HPDE6-E6E7 (cell line): Measurements from ENCODE around the gene CCND1.

ENCODE experiments used
- DNase-seq: peaks from one replicate; pipeline ENCODE4 v3.0.0; 2011; ENCODE audit warnings: missing footprints; ENCODE audit errors: extremely low spot score

Gene CCND1

DNA sequence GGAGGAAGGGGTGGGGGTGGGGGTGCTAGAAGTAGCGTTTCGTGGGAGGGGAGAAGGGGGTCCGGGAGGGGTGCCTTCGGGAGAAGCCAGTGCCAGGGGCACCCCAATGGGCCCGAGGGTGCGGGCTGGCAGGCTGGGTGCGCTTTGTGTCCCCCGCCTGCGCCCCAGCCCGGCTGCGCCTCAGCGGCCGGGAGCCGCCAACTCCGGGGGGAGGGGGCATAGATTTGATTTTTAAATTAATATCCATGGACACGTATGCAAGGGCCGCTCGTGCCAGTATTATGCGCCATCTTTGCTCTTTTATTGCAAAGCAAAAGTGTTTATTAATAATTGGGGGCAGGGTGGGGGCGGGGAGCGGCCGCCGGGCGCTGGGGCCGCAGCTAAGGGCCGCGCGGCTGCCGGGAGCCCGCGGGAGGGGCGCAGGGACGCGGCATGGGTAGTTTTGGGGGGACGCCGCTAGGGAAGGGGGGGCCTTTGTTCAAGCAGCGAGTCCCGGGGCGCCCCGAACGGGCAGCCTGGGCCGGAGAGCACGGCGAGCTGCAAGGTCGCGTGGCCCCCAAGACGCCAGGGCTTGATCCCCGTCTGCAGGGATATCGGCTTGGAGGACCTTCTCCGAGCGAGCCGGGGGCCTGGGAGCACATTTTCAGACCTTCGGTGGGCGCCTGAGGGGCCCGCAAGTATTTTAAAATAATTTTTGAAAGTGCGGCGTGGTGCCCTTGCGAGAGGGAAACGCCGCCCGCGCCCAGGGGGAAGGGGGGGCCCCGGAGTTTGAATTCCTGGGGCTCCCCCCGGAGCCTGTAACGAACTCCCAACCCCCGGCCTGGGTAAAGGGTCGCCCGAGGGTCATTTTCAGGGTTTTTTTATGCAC is 959 bp downstream of the CCND1 start:
- no peak for DNase-seq

DNA sequence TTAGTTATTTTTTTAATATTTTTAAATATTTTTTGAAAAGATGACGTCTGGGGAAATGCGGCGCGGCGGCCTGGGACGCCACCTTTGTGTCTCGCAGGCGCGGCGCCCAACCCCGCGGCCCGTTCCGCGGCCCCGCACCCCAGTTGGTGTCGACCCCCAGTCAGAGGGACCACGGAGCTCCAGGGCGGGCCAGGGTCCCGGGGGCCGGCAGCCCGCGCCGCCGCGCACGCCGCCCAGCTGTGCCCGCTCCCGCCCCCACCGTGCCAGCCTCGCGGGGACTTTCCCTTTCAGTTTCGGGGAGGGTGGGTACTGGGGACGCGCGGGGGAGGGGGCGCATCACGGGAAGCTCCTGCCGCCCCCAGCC is 1.6 kb downstream of the CCND1 start:
- DNase-seq: no peak

DNA sequence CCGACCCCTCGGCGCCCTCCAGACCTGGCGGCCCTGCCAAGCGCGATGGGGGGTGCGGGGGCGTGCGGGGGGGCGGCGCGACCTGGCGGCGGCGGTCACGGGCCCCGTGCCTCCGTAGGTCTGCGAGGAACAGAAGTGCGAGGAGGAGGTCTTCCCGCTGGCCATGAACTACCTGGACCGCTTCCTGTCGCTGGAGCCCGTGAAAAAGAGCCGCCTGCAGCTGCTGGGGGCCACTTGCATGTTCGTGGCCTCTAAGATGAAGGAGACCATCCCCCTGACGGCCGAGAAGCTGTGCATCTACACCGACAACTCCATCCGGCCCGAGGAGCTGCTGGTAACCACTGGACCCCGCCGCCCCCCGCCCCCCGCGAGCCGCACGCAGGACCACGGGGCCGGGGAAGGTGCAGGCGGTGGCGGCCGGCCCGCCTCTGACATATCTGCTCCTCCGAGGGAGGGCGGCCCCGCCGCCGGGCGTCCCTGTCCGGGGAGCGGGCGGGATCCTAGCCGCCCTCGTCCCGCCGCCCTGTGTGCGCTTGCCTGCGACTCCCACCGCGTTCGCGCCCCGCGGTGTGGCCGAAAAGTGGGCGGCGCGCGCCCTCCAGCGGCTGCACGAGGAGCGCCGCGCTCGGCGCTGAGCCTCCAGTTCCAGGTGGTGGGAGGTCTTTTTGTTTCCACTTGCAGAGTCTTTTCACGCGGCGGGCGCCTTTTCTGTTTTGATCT is 2.1 kb downstream of the CCND1 start:
- DNase-seq: no peak

DNA sequence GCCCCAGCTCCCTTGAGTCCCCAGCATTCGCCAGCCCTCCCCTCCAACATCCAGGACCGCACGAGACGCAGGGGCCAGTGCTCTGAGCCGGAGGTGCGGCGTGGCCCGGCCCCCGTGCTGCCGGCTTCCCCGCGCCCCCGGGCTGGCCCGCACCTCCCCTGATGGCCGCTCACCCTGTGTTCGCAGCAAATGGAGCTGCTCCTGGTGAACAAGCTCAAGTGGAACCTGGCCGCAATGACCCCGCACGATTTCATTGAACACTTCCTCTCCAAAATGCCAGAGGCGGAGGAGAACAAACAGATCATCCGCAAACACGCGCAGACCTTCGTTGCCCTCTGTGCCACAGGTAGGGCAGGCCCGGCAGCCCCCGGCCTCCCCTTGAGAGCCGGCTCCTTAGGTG is 2.7 kb downstream of the CCND1 start:
- DNase-seq: no peak

DNA sequence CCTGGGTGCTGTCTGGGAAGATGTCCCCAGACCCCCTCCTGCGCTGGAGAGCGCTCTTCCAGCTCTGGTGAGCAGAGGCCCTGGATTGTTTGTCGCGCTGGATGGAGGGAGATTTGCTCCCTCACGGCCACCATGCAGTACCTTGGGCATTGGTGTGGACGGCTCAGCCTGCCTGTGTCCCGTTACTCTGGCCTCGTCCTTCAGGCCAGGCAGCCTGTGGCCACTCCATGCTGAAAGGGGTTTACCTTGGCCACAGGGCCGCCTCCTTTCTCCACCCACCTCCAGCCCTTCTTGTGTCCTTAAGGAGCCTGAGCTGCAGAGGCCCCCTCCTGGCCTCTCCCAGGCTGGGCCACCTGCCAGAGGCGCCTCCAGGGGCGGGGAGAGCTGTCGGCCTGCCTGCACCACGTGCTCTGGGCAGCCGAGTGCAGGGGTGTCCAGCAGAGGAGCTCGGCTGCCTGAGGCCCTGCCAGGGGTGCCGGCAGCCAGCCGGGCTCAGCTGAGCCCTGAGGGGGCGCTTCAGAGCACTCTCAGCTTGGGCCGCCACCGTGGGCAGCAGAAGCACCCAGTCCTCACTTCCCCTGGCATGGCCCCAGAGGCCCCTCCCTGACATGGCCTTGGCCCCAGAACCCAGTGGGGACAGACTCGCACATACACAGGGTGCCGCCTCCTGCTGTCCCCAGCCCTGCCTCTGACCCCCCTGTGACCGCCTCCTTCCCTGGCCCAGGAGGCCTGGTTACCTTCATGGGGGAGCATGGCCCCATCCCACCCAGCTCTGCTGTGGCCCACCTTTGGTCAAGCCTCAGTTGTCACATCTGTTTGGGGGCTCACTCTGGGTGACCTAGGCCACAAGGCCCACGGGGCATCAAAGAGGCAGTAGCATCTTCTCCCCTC is 3.4 kb downstream of the CCND1 start:
- no peak for DNase-seq

DNA sequence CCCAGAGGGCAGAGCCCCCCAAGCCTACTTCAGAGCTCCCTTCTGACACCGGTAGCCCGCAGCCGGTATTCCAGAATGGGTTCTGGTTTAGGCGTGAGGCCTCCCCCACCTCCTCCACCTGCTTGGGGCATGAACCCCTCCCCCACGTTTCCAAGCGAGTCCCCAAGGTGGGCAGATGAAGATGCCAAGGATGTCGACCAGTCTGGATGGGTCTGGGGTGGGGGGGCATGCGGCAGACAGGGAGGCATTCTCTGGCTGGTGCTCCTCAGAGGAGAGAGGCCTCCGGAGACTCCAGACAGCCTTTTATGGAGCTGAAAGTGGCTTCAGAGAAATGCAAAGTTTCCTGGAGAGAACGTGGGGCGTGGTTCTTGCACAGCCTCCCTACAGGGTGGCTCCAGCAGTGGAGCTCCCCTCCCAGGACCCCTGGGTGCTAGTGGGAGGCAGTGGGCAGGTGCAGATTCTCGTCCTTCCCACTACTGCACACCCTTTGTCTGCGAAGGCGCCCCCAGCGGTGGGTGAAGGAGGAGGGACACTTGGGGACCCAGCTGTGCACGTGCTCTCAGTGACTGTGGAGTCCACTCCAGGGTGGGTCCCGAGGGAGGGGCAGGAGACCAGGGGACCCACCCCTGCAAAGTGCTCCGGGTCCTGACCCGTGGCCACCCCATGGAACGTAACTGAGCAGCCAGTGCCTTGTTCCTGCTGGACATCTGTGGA is 4.2 kb downstream of the CCND1 start:
- DNase-seq: no peak

DNA sequence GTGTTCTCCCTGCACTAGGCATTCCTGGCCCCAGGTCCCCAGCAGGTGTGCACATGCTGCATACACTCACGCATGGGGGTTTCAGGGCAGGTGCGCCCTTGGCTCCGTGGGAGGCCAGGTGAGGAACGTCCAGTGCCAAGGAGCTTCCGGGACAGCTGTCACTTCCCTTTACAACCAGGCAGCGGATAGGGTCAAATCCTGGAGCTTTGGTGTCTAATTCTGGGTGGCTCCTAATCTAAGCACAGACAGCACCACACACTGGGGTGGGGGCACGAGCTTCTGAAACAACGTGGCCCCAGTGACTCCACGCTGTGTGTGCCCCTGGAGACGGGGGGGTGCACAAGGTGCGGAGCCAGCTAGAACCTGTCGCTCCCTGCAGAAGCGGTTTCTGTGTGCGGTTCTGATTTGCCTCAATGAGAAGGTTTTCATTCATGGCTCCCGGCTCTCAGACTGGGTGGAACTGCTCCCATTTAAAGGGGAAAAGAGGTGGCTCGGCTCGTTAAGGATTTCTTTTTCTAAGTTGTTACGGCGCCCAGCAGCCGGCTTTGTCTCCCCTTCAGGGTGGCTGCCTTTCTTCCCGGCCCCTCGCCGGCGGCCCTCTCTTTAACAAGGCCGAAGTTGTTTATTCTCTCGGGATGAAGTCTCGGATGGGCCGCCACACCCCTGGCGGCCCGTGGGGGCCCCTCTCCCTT is 5.0 kb downstream of the CCND1 start:
- DNase-seq: no peak

DNA sequence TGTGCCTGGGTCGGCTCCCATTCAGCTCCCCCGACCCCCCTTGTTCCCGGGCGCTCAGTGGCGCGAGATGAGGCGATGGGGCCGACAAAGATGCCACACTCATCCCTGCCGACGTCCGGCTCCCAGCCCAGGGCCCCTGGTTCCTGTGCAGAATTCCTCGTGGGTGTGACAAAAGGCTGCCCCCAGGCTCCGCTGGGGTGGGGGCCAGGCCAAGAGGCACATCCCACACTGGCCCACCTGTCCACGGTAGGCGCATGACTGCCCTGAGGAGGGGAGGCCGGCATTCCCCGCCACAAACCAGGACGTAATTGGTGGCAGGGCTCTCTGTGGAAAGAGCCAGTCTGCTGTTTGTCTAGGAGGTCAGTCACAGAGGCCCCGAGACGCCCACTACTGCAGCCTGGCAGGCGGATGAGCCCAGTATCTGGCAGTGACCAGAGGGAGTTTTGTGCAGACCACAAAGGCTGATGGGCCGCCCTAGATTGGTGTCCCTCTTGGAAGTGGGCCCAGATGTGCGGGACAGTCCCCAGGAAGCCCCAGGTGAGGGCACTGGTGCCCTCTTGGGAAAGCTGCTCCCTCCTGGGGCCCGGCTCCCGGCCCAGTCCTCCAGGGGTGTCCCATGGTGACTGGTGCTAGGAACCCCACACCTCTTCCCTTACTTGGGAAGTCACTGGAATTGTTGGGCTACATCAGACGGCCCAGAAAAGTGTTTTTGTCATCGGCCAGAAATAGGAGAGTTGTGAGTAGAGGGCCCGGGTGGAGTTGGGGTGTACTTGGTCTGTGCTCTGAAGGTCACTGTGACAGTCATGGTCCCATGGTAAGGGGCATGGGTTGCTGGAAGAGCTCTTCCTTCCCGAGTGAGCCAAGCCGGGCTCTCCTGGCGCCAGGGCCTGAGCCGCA is 5.8 kb downstream of the CCND1 start:
- DNase-seq: no peak

DNA sequence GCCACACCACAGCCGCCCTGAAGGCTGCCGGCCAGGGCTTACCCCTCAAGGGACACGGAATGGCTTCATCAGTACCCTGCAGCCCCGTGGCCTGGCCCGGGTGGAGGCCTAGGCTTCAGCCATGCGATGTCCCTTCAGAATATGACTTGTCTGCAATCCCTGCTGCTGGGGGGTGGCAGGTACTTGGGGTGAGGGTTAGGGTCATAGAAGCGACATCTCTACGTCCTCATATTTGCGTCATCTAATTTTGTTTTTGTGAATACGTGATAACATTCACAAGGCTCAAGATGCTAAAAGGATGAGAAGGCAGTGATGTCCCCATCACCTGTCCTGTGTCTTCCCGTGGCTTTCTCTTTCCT is 6.4 kb downstream of the CCND1 start:
- no peak for DNase-seq

DNA sequence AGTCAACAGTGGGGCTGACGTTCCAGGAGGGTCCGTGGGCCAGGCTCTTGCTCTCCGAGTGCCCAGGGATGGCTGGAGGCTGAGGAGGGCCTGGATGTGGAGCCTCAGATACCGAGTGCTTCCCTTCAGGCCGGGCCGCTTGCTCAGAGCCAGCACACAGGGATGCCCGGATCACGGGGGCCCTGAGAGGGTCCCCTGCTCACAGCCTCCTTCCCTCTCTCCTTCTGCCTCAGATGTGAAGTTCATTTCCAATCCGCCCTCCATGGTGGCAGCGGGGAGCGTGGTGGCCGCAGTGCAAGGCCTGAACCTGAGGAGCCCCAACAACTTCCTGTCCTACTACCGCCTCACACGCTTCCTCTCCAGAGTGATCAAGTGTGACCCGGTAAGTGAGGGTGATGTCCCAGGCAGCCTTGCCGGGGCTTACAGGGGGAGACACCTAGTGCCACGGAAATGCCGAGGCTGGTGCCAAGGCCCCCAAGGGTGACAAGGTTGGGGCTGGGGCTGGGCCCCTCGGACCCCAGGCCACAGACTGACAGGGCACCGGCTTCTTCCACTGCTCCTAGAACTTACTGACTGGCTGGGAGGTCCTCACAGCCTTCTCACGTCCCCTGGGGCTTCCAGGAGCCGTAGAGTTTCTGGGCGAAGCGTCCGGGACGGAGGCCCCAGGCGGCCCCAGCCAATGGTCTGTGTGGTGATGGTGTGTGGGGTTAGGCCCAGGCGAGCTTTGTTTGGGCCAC is 7.0 kb downstream of the CCND1 start:
- DNase-seq: no peak

DNA sequence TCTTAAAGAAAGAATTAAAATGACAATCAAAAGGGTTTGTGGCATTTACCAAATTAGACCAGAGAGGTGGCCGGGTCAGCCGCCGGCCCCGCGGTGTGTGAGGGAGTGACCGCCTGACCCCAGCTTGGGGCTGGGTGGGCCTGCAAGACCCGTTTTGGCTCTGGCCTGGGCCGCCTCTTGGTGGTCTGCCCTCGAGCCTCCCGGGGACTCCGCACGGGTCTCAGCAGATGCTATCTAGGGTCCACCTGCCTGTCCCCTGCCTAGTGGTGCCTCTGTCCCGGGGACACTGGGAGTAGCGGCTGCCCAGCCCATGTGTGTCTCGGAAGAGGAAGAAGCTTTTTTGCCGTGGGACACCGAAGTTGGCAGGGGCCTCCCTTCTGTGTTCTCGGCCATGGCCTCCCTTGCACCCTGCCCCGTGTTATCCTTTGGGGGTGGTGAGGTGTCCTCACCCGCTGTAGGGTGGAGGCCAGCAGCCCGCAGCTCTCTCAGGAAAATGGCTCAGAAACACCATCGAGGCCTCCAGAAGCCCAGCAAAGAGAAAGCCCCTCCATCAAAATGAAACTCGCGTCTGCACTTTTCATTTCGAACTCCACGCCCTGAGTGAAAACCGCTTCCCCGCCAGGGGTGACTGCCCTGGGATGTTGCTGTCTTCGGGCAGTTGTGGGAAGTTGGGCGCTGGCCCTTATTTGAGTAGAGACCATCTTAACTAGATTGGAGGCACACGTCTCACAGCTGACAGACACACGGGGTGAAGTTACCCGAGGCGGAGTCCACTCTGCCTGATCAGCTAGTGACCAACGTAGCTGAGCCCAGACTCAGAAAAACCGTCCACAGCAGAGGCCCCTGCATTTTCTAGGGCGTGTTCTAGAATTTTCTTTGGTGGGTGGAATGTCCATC is 8.0 kb downstream of the CCND1 start:
- no peak for DNase-seq

DNA sequence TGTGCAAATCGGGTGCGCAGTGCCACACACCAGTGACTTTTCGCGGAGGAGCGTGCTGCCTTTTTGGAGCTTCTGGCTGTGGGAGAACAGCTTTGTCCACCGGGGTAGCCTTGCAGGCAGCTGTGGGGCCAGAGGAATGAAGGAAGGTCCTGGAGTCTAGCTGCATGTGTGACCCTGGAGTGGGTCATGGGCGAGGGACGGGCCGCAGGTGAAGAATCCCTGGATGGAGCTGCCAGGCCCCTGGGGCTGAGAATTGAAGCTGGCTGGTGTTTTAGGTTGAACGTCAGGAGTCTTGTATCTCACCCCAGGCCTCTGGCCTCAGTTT is 8.6 kb downstream of the CCND1 start:
- no peak for DNase-seq

DNA sequence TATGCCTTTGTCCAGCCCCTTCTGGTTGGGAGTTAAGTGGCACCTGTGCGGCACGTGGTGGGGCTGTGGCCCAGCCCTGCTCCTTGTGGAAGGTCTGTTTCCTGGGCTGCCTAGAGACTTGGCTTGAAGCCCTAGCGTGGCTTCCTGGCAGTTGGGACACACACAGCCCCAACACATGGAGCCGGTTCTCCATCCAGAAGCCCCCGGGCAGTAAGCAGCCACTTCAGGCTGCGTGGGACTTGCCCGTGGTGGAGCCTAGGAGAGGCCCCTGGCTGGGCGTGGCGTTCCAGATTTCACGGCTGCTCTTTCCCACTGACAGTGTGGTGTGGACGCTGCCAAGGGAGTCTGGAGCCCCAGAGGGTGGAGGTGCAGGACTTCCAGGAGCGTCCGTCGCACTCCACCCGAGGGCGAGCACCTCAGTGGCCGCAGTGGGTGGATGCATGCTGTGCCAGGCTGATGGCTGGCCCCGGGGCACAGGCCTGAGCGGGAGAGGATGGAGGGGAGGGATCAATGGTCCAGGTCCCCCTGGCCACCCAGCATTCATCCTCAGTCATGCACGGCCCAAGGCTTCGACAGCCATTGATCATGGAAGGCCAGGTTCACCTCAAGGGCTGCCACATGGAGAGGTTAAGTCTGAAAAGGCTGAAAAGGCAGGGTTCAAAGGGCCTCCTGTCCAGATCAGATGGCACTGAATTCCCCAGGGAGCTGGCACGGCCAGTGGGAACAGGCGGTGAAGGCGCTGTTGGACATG is 9.3 kb downstream of the CCND1 start:
- no peak for DNase-seq

DNA sequence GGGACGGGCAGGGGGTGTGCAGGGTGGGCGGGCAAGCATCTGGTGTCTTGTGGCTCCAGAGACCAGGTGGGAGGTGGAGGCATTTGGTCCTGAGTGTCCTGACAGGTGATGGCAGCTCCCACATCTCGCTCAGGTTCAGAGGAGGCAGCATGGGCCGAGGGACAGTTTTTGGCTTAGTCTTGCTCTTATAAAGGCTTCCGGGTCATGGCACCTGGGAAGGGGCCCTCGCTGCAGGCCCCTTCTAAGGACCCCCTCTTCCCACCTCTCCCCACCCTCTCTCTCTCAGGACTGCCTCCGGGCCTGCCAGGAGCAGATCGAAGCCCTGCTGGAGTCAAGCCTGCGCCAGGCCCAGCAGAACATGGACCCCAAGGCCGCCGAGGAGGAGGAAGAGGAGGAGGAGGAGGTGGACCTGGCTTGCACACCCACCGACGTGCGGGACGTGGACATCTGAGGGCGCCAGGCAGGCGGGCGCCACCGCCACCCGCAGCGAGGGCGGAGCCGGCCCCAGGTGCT is 9.9 kb downstream of the CCND1 start:
- DNase-seq: no peak

DNA sequence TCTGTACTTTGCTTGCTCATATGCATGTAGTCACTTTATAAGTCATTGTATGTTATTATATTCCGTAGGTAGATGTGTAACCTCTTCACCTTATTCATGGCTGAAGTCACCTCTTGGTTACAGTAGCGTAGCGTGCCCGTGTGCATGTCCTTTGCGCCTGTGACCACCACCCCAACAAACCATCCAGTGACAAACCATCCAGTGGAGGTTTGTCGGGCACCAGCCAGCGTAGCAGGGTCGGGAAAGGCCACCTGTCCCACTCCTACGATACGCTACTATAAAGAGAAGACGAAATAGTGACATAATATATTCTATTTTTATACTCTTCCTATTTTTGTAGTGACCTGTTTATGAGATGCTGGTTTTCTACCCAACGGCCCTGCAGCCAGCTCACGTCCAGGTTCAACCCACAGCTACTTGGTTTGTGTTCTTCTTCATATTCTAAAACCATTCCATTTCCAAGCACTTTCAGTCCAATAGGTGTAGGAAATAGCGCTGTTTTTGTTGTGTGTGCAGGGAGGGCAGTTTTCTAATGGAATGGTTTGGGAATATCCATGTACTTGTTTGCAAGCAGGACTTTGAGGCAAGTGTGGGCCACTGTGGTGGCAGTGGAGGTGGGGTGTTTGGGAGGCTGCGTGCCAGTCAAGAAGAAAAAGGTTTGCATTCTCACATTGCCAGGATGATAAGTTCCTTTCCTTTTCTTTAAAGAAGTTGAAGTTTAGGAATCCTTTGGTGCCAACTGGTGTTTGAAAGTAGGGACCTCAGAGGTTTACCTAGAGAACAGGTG is 11.1 kb downstream of the CCND1 start:
- DNase-seq: no peak

DNA sequence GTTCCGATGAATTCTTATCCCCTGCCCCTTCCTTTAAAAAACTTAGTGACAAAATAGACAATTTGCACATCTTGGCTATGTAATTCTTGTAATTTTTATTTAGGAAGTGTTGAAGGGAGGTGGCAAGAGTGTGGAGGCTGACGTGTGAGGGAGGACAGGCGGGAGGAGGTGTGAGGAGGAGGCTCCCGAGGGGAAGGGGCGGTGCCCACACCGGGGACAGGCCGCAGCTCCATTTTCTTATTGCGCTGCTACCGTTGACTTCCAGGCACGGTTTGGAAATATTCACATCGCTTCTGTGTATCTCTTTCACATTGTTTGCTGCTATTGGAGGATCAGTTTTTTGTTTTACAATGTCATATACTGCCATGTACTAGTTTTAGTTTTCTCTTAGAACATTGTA is 12.0 kb downstream of the CCND1 start:
- DNase-seq: no peak
